Endothelial cell of umbilical vein (primary cell): ENCODE data around the gene CDC42.
"Not testable (repeated sequence)": the region's sequence is repeated elsewhere in the genome, so short reads cannot be mapped to it uniquely, and the experiment has no call there.

Experiments
- CTCF ChIP-seq, 2 donors: IDR thresholded peaks; 1 replicate in 1 of 2; 2 replicates in 1 of 2; pipeline ENCODE4 v1.5.1; 2011; ENCODE audit warnings: low read length in 2 of 2, mild to moderate bottlenecking in 2 of 2, moderate library complexity in 2 of 2, control low read depth in 1 of 2, inconsistent platforms in 1 of 2, low read depth in 1 of 2; ENCODE audit not compliant: insufficient read depth in 1 of 2; ENCODE audit errors: extremely low read depth in 1 of 2
- TF ChIP-seq, protein P1 (sequence below): IDR thresholded peaks from 2 replicates; pipeline ENCODE4 v1.6.1; 2011; ENCODE audit not compliant: insufficient read depth, insufficient read length

DNA sequence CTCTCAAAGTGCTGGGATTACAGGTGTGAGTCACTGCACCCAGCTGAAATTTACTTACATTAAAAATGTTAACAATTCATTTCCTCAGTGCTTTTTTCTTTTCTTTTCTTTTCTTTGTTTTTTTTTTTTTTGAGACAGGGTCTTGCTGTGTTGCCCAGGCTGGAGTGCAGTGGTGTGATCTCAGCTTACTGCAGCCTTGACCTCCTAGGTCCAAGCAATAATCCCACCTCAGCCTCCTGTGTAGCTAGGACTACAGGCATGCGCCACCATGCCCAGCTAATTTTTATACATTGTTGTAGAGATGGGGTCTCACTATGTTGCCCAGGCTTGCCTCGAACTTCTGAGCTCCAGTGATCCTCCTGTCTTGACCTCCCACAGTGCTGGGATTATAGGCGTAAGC, 48.5 kb upstream of the CDC42 start:
- TF ChIP-seq CTCF (IDR thresholded peaks at IDR 0.05; ENCODE audit: extremely low read depth in 1 of 2, insufficient read depth in 1 of 2, low read depth in 1 of 2, low read length in 2 of 2), result not testable (repeated sequence)
- TF ChIP-seq, protein P1, sequence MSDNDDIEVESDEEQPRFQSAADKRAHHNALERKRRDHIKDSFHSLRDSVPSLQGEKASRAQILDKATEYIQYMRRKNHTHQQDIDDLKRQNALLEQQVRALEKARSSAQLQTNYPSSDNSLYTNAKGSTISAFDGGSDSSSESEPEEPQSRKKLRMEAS, result not testable (repeated sequence)
